ENCODE results near the gene TRNP1.

The TRNP1 gene

GRCh38 chr1:27047914-27048313 lies 54.4 kb downstream of the TRNP1 start:
- in situ Hi-C loops (cut with HindIII; ENCODE audit: low pct_unique_long_range_greater_than_20kb, low sequenced_read_pairs) = no loop called here
- DNase-seq (ENCODE audit: low read depth in 1 of 2, low spot score in 1 of 2) = no peak
- no peak for TF ChIP-seq JUND (IDR thresholded peaks at IDR 0.05; ENCODE audit: low read depth)

- no peak for DNase-seq (ENCODE audit: low read depth in 1 of 2, low spot score in 1 of 2)
- in situ Hi-C loops (cut with HindIII; ENCODE audit: low pct_unique_long_range_greater_than_20kb, low sequenced_read_pairs) = no loop called here
Observed at GRCh38 chr1:27049100-27049499, 55.6 kb downstream of the TRNP1 start.

DNA sequence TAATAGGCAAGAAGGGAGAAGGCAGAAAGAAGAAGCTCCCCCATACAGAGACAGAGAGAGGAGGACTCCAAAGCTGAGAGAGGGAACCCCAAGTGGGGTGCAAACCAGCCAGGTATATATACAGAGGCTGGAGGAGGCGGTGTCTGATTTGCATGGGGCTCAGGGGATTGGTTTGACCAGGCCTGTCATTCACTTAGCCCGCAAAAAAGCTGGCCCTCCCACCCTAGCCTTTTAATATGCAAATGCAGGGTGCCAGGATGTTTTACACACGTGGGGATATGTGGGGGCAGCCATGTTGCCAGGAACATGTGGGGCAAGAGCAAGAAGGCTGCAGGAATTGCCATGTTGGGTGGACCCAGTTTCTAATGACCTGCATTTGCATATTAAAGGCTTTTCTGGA lies 56.1 kb downstream of the TRNP1 start:
- no peak for TF ChIP-seq JUND (IDR thresholded peaks at IDR 0.05; ENCODE audit: low read depth)
- in situ Hi-C loops (cut with HindIII; ENCODE audit: low pct_unique_long_range_greater_than_20kb, low sequenced_read_pairs) = no loop called here
- peak in 1 of 2 experiments; percentile 80 for DNase-seq (ENCODE audit: low read depth in 1 of 2, low spot score in 1 of 2)

More at GRCh38 chr1:27049100-27049499, 55.6 kb downstream of the TRNP1 start:
- no peak for TF ChIP-seq JUND (IDR thresholded peaks at IDR 0.05; ENCODE audit: low read depth)
